HG03354 (cell line): ENCODE data around the gene PNPLA8.

Source experiments
- ATAC-seq: cut with Tn5 transposase; IDR thresholded peaks from one replicate; pipeline ENCODE4 v1.9.1; 2021; ENCODE audit warnings: mild to moderate bottlenecking; ENCODE audit not compliant: unreplicated experiment, poor library complexity, severe bottlenecking

The PNPLA8 gene

GRCh38 chr7:108451296-108451848 is 74.6 kb downstream of the PNPLA8 start:
- ATAC-seq, result no peak

GRCh38 chr7:108450160-108450559 is 75.8 kb downstream of the PNPLA8 start:
- no peak for ATAC-seq

- no peak for ATAC-seq
Measured at GRCh38 chr7:108449521-108449920, 76.4 kb downstream of the PNPLA8 start.

GRCh38 chr7:108448584-108449505 is 77.1 kb downstream of the PNPLA8 start:
- ATAC-seq, result no peak

GRCh38 chr7:108442039-108442568 is 83.8 kb downstream of the PNPLA8 start:
- no peak for ATAC-seq

GRCh38 chr7:108441392-108441955 is 84.5 kb downstream of the PNPLA8 start:
- ATAC-seq, result no peak

- no peak for ATAC-seq
Measured at GRCh38 chr7:108440613-108441012, 85.3 kb downstream of the PNPLA8 start.

GRCh38 chr7:108436906-108437305 is 89.0 kb downstream of the PNPLA8 start:
- ATAC-seq, result no peak

GRCh38 chr7:108434010-108434409 is 91.9 kb downstream of the PNPLA8 start:
- no peak for ATAC-seq

GRCh38 chr7:108431099-108431498 is 94.8 kb downstream of the PNPLA8 start:
- ATAC-seq, result no peak

GRCh38 chr7:108430664-108431063 is 95.3 kb downstream of the PNPLA8 start:
- no peak for ATAC-seq

GRCh38 chr7:108427766-108428165 is 98.2 kb downstream of the PNPLA8 start:
- no peak for ATAC-seq

- no peak for ATAC-seq
Measured at GRCh38 chr7:108425714-108426275, 100.1 kb downstream of the PNPLA8 start.

GRCh38 chr7:108424013-108424412 is 101.9 kb downstream of the PNPLA8 start:
- no peak for ATAC-seq

- ATAC-seq, result no peak
Measured at GRCh38 chr7:108423089-108423989, 102.6 kb downstream of the PNPLA8 start.

- ATAC-seq, result no peak
Measured at GRCh38 chr7:108421720-108422331, 104.1 kb downstream of the PNPLA8 start.
